OCI-M2 (cell line): ENCODE measurements around the gene GRPEL1.
"Not testable (repeated sequence)": the region's sequence is repeated elsewhere in the genome, so short reads cannot be mapped to it uniquely, and the experiment has no call there.

ENCODE experiments used
- DNase-seq: peaks from one replicate; lab custom pipeline; 2025; ENCODE audit not compliant: unreplicated experiment; lab: John Stamatoyannopoulos, UW

The GRPEL1 gene

DNA sequence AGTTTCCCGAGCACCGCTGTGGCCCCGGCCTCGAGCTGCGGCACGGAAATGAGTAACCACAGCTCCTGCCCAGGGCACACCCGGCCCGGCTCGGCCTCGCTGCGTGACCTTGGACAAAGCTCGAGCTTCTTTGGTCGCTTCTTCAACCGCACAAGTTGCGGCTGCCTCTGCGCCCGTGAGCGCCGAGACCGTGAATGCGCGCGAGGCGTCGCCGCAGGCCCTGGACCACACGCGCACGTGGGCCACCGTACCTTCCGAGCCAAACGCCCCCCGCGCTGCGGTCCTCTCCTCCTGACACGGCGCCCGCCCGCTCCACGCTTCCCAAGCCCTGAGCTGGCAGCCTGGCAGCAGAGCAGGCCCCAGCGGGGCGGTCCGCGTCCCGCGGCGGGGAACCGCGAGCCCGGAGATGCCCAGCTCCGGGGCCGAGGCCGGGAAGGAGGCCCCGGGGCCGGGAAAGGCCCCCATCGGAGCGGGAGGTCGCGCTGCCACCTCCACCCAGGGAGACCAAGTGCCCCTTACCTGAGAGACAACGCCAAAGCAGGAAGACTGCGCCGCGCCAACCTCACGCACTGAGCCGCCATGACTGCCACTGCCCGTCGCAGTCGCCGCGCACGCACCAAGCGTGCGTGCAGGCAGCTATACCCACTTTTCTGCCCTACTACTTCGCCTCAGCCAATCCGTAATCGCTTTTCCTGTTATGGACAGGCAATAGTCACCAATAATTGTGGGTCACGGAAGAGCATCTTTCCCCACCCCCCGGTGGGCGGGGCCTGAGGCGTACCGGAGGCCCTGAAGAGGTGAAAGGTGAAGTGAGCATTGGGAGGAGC is at the start of gene GRPEL1:
Gene GRPEL1 (minus strand): TSS at position 613 of the 827 bp plus-strand sequence. CDS start 32 bp downstream, at position 581.
- peak; percentile 89 for DNase-seq

DNA sequence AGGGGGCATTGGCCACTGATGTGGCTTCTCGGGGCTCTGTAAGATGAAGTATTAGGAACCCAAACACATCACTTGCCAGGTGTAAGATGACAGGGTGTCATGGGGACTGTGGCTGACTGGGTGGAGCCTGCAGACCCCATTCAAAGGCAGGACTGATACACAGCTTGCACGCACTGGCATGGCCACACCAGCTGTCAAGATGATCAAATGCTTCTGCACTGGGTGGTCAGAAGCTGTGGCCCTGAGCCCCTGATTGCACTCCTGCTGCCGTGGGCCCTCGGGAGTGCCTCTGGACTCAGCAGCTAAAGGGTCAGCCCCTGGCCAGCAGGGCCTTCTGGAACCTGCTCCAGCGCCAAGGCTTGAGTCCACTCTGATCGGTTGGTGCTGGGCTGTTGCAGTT is 48.8 kb upstream of the GRPEL1 start:
- DNase-seq, result no peak

DNA sequence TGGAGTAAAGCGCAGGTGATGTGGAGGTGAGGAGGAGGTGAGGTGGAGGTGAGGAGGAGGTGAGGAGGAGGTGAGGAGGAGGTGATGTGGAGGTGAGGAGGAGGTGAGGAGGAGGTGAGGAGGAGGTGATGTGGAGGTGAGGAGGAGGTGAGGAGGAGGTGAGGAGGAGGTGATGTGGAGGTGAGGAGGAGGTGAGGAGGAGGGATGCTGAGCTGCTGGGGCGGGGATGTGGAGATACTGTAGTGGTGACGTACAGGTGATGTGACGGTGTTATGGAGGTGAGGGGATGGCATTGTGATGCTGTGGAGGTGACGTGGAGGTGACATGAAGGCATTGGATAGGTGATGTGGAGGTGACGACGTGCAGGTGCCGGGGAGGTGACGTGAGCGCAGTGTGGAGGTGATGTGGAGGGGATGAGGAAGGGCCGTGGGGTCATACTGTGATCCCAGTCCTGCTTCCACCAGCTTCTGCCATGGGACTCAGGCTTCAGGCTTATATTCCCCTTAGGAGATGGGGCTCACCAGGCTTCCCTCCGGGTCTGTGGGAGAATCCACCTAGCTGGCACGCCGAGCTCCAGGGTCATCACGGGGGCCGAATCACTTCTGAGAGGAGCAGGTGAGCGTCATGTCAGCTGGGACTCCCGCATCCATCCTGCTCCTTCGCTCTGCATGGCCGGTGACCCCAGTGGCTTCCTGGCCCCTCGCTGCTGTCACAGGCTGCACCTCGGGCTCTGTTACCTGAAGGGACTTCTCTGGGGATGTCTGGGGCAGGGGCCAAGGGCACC is 47.9 kb upstream of the GRPEL1 start:
- no peak for DNase-seq

DNA sequence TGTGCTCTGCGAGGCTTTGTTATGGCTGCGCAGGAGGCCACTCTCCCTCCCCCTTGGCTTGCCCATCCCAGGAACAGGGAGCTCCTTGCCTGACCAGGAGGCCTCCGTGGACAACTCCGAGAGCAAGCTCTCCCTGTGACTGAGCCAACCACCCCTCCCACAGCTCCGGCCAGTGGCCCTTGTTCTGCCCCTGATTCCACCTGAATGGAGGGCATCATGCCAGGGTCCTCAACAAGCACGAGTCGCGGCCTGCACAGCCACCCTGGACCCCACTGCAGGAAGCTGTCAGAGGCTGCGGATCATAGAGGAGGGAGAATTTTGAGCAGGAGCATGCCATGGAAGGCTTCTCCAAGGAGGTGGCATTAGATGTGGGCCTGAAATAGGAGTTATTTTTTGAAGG is 44.8 kb upstream of the GRPEL1 start:
- DNase-seq, result no peak

DNA sequence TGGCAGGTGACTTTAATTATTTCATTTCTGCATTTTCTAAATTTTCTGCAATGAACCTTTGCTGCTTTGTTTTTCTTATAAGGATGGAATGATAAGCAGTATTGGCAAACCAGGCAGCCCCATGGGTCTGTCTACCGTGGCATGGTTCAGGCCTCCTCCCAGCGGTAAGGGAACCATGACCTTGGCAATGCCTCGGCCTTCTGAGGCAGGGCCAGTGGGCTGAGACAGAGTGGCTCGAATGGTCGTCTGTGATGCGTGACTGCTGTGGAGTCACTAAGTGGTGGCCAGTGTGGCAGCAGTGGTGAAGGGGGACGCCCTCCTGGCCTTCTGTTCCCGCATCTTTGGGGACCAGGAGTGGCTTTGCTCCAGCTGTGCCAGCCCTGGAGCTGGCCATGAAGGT is 43.6 kb upstream of the GRPEL1 start:
- DNase-seq, result no peak

DNA sequence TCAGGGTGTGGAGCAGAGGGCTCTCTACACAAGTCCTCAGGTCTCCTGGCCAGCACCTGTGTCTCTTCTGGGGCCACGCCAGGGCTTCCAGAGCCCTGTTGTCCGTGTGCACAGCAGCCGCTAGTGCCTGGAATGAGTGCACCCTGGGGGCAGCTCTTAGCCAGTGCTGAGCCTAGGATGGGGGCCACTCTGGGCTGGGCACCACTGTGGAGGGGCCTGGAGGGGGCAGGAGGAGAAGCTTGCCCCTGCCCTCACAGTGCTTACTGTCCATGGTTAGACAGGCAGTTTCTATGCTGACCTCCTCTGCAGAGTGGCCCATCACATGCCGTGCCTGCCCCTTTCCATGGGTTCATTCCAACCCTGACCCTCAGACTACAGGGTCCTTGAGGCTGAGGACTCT is 42.7 kb upstream of the GRPEL1 start:
- no peak for DNase-seq

DNA sequence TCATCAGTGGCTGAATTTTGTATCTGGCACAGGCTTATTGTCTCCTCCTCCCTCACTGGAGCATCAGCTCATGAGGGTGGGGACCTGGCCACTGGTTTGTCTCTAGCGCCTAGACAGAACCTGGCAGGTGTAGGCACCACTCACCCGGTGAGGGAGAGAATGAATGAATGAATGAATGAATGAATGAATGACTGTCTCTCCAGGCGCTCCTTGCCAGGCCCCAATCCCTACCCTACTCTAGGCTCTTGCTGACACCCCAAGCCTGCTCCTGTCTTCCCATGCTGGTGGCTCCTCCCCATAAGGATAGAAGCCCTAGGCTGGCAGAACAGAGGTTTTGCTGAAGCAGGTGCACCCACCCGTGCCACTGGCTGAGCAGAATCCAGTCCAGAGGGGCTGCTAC is 41.3 kb upstream of the GRPEL1 start:
- no peak for DNase-seq

DNA sequence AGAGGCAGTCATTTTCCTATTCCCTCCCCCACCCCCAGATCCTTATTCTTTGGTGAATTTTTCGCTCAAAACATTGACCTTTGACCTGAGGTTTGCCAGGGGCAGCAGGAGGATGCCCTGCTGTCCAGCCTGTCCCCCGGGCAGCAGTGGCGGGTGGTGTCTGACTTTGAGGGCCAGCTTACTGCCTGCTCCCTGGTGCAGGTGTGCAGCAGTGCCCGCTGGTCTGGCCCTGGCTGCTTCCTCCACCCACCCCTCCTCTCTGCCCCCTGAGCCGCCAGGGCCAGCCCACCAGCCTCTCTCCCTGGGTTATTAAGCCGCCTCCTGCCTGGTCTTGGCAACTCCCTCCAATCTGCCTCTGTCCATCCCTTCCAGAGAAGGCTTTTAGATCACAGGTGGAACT is 40.8 kb upstream of the GRPEL1 start:
- no peak for DNase-seq

DNA sequence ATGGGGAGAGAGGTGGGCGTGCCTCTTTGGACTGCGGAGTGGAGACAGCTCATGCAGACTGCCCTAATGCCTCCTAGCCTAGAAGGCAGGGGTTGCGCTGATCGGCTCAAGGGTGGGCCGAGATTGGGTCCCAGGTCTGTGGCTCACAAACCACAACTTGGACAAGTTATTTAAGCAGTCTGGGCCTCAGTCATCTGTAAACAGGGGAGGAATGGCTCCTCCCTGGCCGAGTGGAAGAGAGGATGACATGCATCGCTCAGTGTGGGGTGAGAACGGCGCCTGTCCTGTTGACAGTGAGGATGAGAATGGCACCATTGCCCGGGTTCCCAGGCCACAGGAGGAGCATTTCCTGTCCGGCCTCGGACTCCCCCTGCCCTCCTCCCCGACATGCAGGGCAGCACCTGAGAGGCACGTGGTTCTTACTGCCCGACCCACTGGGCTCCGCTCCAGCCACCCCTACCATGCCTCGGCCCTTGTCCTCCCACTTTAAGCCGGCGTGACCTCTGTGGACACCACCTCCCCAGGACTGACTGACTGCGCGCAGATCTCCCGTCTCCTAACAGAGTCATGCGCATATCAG is 40.3 kb upstream of the GRPEL1 start:
- DNase-seq, result no peak

DNA sequence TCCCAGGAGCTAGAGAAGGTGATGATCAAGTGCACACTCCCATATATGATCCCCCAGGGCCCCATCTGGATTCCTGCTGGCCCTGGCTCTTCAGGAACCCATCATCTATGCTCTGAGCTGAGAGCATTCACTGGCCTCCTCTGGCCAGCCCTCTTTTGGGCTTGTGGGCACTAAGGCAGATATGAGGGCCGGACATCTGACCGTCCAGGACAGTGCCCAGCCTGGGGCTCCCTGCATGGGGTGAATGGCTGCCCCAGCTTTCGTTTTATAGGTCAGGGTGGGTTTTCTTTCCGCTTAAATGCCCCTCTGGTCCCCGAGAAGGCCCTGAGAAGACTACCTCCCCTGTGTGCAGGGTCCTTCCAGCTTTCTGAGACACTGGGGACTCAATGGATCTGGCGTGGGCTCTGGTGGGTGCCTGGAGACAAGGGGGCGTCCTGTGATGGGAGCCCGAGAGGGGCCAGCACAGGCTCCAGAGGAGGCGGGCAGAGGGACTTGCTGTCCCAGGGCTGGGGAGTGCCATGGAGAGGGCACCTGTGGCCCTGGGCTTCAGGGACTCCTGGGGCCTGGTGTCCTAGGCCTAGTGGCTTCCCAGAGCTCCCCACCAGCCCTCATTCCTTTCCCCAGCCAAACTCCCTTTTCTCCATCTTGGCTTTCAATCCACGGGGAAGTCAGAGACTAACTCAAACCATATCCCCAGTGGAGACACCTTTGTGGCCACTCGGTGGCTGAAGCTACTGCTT is 39.5 kb upstream of the GRPEL1 start:
- DNase-seq, result no peak

DNA sequence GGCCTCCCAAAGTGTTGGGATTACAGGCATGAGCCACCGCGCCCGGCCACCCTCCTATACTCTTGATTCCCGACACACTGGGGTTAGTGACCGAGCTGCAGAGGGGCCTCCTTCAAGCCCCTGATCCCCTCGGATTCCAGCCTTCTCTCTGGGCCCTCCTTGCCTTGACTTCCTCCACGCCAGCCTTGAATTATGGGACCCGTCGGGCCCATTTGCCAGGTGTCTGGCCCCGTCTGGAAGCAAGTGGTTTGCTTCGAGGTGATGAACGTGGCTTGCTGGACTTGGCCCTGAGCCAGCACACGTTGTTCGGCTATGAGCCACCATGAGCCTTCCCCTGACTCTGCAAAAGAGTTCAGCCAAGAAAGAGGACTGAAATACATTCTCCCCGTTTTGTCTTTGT is 37.4 kb upstream of the GRPEL1 start:
- DNase-seq, result no peak

DNA sequence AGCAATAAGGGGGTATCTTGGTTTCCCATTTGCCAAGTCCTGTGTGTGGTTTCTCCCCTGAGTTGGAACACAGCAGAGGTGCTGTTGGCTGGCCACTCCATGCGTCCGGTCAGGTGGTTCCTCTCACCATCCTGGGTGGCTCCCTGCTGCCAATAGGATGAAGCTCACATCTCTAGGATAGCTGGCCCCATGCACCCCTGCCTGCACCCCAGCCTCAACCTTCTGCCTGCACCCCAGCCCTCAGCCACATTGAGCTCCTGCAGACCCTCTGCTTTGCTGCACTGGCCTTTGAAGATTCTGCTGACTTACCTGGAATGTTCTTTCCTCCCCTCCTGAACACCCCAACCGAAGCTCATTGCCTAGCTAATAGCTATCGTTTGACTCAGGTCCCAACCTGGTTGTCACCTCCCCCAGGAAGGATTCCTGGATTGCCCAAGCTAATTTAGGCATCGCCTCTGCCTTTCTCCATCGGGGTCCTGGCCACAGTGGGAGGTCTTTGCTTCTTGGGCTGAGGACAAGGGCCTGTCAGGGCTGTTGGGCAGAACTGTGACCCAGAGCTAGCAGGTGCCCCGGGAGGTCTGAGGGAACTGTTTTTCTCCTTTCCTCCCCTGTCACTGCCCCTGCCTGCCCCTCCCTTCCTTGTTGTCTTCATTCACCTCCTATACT is 36.6 kb upstream of the GRPEL1 start:
- no peak for DNase-seq

DNA sequence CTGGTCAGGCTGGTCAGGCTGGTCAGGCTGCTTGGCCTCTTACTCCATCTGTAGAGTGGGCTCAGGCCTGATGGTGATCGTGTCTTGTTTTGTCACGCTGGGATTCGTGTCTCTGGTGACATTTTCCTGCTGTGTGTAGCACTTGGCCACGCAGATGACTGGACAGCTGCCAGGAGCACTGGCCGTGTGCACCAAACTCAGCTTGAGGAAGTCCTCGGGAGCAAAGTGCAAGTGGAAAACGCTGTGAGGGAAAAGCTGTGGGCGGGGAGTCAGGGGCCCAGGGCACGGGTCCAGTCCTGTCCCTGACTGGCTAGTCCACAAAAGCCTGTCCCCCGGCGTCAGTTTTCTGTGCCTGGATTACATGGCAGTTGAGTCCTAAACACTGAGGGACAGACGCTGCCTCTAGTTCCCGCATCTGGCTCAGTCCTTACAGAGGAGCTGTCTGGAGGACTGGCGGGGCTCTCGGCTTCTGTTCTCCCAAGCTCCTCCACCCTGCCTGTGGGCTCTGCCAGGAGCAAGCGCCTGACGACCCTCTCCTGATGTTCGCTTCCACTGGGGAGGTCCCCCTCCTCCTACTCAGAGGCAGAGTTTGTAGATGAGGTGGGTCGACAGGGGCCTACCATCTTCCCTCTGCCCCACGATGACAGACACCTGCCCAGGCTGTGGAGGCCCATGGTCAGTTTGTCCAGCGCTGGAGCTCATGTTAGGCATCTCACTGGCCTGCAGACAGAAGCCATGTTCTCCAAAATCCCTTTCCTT is 35.9 kb upstream of the GRPEL1 start:
- DNase-seq, result no peak

DNA sequence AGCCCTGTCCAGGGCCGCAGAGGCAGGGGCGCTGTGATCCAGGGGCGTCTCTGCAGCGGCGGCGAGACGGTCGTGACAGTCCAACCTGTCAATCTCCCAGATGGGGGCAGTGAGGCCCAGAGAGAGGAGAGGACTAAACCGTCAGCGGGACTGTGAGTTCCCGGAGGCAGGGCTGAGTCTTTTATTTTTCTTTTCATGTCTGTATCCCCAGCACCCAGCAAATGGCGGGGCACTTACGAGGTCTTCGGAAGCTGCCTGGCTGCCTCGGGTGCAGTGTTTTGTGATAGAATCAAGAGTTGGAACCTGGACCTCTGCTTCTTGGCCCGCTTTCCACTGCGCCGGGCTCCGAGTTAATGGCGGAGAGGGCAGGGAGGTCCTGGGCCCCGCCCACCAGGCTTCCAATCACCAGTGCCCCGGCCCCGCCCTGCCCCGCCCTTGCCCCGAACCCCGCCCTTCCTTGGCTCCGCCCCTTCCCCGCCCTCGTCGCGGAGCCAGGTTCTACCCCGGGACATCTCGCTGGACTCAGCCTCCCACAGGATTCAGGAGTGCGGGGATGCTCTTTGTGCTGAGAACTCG is 35.3 kb upstream of the GRPEL1 start:
- DNase-seq, result peak; percentile 15

DNA sequence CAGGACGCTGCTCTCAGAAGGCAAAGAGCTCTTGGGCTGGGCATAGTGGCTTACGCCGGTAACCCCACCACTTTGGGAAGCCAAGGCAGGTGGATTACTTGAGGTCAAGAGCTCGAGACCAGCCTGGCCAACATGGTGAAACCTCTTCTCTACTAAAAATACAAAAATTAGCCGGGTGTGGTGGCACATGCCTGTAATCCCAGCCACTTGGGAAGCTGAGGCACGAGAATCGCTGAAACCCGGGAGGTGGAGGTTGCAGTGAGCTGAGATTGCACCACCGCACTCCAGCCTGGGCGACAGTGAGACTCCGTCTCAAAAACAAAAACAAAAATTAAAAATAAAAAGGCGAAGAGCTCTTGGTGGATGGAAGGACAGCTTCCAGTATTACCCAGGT is 34.6 kb upstream of the GRPEL1 start:
- not testable (repeated sequence) for DNase-seq

DNA sequence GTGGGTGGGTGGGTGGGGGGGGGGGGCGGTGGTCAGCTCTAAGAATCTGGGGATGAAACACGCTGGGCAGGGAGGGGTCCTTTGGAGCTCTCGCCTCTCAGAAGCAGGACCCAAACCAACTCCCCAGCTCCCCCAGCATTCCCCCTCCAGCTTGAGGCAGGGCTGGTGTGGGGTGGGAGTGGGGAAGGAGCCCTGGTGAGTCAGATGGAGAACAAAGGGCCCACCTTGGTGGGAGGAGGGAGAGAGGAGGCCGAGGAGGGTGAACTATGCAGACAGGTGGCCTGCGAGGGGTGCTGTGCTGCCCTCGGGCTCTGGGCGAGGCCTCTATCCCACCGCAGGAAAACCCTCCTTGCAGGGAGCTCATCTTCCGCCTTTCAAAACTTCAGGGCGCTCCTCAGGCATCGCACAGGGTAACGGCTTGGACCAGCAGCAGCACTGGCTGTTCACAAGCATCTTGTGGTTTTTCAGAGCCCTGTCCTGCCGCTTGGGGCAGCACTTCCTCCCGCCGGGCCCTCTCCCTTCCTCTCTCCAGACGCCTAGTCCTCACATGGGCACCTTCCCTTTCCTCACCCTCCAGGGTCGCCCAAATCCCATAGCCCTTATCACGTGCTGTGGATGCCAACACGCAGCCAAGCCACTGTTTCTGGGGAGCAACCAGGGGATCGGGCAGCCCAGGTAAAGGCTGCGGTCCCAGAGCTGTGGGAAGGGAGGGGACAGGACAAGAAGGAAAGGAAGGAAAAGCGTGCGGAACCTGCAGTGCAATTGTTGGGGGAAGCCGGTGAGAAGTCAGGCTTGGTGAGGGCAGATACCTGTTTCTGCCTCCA is 34.0 kb upstream of the GRPEL1 start:
- no peak for DNase-seq

DNA sequence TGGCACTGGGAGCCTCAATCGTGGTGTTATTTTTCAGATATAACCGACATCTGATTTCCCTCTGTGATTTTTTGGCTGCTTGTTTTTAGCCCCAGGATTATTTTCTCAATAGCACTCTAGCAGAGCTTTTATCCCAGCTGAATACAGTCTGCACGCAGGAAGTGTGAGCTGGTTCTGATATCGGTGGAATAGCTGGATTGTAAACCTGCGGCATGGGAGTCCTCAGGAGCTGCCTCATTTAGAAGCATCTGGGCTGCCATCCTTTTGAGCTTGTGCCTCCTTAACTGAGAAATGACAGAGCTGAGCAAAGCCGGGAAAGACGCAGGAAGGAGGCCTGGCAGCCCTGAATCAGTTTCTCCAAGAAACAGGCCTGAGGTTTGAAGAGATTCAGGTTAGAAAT is 28.4 kb upstream of the GRPEL1 start:
- DNase-seq, result no peak

DNA sequence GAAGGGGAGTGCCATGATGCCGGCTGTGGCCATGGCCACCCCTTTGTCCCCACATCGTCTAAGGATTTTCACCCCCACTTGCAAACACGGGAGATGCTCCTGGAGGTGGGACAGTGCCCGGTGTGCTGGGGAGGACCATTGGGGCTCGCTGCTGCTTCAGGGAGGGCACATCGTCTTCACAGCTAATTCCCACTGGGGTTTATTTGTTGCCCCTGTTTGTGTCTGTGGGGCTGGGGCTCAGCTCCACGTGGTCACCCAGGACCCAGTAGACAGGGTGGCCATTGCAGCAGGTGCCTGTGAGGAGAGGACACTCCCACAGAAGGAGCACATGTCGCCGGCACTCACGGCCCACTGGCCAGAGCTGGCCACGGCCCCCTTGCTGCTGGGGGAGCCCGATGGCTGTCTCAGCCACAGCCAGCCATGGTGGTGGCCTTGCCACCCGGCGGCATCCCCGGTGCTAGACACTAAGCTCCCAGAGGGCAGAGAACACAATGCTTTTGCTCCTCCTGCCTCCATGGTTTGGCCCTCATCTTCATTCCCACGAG is 27.8 kb upstream of the GRPEL1 start:
- DNase-seq, result no peak

DNA sequence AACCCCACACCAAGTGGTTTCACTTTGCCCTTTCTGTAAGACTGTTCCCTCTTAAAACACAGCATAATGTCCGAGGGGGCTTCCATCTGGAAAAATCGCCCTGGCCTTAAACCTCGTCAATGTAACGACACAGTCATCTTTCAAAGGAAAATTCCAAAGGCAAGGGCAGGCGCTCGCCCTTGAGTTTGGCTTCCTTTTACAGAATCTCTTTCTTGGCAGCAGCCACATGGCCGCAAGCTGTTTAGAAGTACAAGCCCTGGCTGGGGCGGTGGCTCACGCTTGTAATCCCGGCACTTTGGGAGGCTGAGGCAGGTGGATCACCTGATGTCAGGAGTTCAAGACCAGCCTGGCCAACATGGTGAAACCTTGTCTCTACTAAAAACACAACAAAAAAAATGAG is 27.1 kb upstream of the GRPEL1 start:
- no peak for DNase-seq
